Neutrophil (primary cell): ENCODE data around the gene HMX1.

ENCODE experiments used
- H3K27ac ChIP-seq: fragments of 200-600 bp; sonication (generic); 2 replicates; pipeline ENCODE4 v1.5.1; 2016; ENCODE audit warnings: mild to moderate bottlenecking, moderate library complexity
- H3K27me3 ChIP-seq: fragments of 200-600 bp; sonication (generic); 2 replicates; pipeline ENCODE4 v1.6.0; 2016; ENCODE audit warnings: mild to moderate bottlenecking
- H3K36me3 ChIP-seq: fragments of 200-600 bp; sonication (generic); 2 replicates; pipeline ENCODE4 v1.5.1; 2017
- H3K4me1 ChIP-seq, 2 experiments: fragments of 200-600 bp in 1 of 2; sonication (generic) in 1 of 2; 1 replicate in 1 of 2; 2 replicates in 1 of 2; pipeline versions ENCODE4 v1.5.1 to v1.6.1; 2013 to 2016; ENCODE audit warnings: low read depth in 1 of 2, low read length in 1 of 2, mild to moderate bottlenecking in 1 of 2, moderate library complexity in 1 of 2; ENCODE audit not compliant: control insufficient read depth in 1 of 2, insufficient read depth in 1 of 2
- H3K4me3 ChIP-seq, 2 experiments: fragments of 200-600 bp in 1 of 2; sonication (generic) in 1 of 2; 1 replicate in 1 of 2; 2 replicates in 1 of 2; pipeline ENCODE4 v1.5.1; 2013 to 2016; ENCODE audit warnings: low read depth in 1 of 2, low read length in 1 of 2, mild to moderate bottlenecking in 1 of 2, moderate library complexity in 1 of 2
- H3K9me3 ChIP-seq: fragments of 200-600 bp; sonication (generic); 2 replicates; pipeline ENCODE4 v1.5.1; 2016
- CTCF ChIP-seq: fragments of 200-600 bp; sonication (generic); IDR thresholded peaks from 2 replicates; pipeline ENCODE4 v1.5.1; 2016; ENCODE audit warnings: antibody characterized with exemption

HMX1 gene

GRCh38 chr4:8907596-8908205 lies 36.1 kb upstream of the HMX1 start:
- Histone ChIP-seq H3K27ac (no peak overlapping the region), H3K4me1 (no peaks in the 10 kb centered on the region), H3K4me3 (no peak overlapping the region), H3K27me3 (no peaks in the 10 kb centered on the region), H3K9me3 (no peaks in the 10 kb centered on the region), H3K36me3 (no peaks in the 10 kb centered on the region)
- TF ChIP-seq CTCF = no peak

- TF ChIP-seq CTCF = no peak
- Histone ChIP-seq H3K36me3 (no peaks in the 10 kb centered on the region), H3K4me3 (no peak overlapping the region), H3K27me3 (no peaks in the 10 kb centered on the region), H3K4me1 (no peaks in the 10 kb centered on the region), H3K9me3 (no peaks in the 10 kb centered on the region), H3K27ac (no peak overlapping the region)
Measured at GRCh38 chr4:8906991-8907595, 35.5 kb upstream of the HMX1 start.

GRCh38 chr4:8906668-8906970 lies 35.0 kb upstream of the HMX1 start:
- H3K4me1 ChIP-seq = no peaks in the 10 kb centered on the region
- no peaks in the 10 kb centered on the region for H3K27me3 ChIP-seq
- no peak overlapping the region for H3K4me3 ChIP-seq
- TF ChIP-seq CTCF = no peak
- H3K27ac ChIP-seq = no peak overlapping the region
- H3K9me3 ChIP-seq = no peaks in the 10 kb centered on the region
- H3K36me3 ChIP-seq = no peaks in the 10 kb centered on the region

GRCh38 chr4:8905773-8906667 lies 34.4 kb upstream of the HMX1 start:
- H3K4me3 ChIP-seq = no peak overlapping the region

GRCh38 chr4:8905226-8905772 lies 33.7 kb upstream of the HMX1 start:
- no peaks in the 10 kb centered on the region for H3K27me3 ChIP-seq
- no peaks in the 10 kb centered on the region for H3K36me3 ChIP-seq
- H3K4me1 ChIP-seq = no peaks in the 10 kb centered on the region
- no peak for TF ChIP-seq CTCF
- H3K27ac ChIP-seq = no peak overlapping the region
- no peak overlapping the region for H3K4me3 ChIP-seq
- no peaks in the 10 kb centered on the region for H3K9me3 ChIP-seq

More at GRCh38 chr4:8905773-8906667, 34.4 kb upstream of the HMX1 start:
- no peaks in the 10 kb centered on the region for H3K9me3 ChIP-seq
- no peak overlapping the region for H3K27ac ChIP-seq
- no peaks in the 10 kb centered on the region for H3K4me1 ChIP-seq
- no peaks in the 10 kb centered on the region for H3K27me3 ChIP-seq
- no peak for TF ChIP-seq CTCF
- H3K36me3 ChIP-seq = no peaks in the 10 kb centered on the region
